22Rv1 (cell line): ENCODE data around the gene SNX9.

Experiments
- H3K27ac ChIP-seq: fragments of 450-650 bp; 2 replicates; pipeline ENCODE4 v1.5.1; 2017
- CTCF ChIP-seq: fragments of 450-650 bp; IDR thresholded peaks from 2 replicates; pipeline ENCODE4 v1.5.1; 2017; ENCODE audit warnings: mild to moderate bottlenecking
- ZFX ChIP-seq: fragments of 450-650 bp; IDR thresholded peaks from 2 replicates; pipeline ENCODE4 v1.6.1; 2017; ENCODE audit warnings: antibody characterized with exemption, borderline replicate concordance

Gene SNX9

GRCh38 chr6:157989541-157990289 lies 166.7 kb downstream of the SNX9 start:
- no peak overlapping the region for H3K27ac ChIP-seq
- TF ChIP-seq ZFX, result no peak
- TF ChIP-seq CTCF, result no peak

- no peak overlapping the region for H3K27ac ChIP-seq
- TF ChIP-seq CTCF (no peak), ZFX (no peak)
Observed at GRCh38 chr6:157990321-157991066, 167.4 kb downstream of the SNX9 start.

- no peak overlapping the region for H3K27ac ChIP-seq
Observed at GRCh38 chr6:157991067-157991432, 168.0 kb downstream of the SNX9 start.

GRCh38 chr6:157993076-157993475 lies 170.0 kb downstream of the SNX9 start:
- TF ChIP-seq CTCF (no peak), ZFX (no peak)
- no peak overlapping the region for H3K27ac ChIP-seq

More at GRCh38 chr6:157991067-157991432, 168.0 kb downstream of the SNX9 start:
- TF ChIP-seq CTCF (no peak), ZFX (no peak)

GRCh38 chr6:157994125-157994795 lies 171.2 kb downstream of the SNX9 start:
- H3K27ac ChIP-seq, result no peak overlapping the region
- TF ChIP-seq ZFX, result no peak
- TF ChIP-seq CTCF, result no peak
